Neural cell (in vitro differentiated cells): ENCODE measurements around the gene MOV10L1. TPM values are rescaled to one million over a fixed set of nuclear protein-coding genes. Genes with fewer than 3 reads are reported as not detected.

Experiments used
- H2AFZ ChIP-seq: fragments of 200-600, 300-800 bp; sonication (generic), shearing (Covaris generic); 2 replicates; pipeline ENCODE4 v1.6.0; 2014; ENCODE audit warnings: low read depth, mild to moderate bottlenecking, antibody characterized with exemption, low read length, moderate library complexity
- H3F3A ChIP-seq: fragments of 200-600 bp; shearing (Covaris generic); 2 replicates; pipeline ENCODE4 v1.6.1; 2016; ENCODE audit warnings: mild to moderate bottlenecking, moderate library complexity, mixed read lengths, antibody characterized with exemption, low read length; ENCODE audit not compliant: insufficient read depth, poor library complexity, severe bottlenecking
- H3K27ac ChIP-seq: fragments of 200-600, 300-800 bp; sonication (generic), shearing (Covaris generic); 2 replicates; pipeline ENCODE4 v1.5.1; 2014; ENCODE audit warnings: mild to moderate bottlenecking, low read length, moderate library complexity
- H3K27me3 ChIP-seq: fragments of 300-800, 200-600 bp; sonication (generic), shearing (Covaris generic); 2 replicates; pipeline ENCODE4 v1.6.0; 2014; ENCODE audit warnings: mild to moderate bottlenecking, low read depth, low read length, moderate library complexity; ENCODE audit not compliant: insufficient read depth
- H3K36me3 ChIP-seq: fragments of 300-800, 200-600 bp; sonication (generic), shearing (Covaris generic); 2 replicates; pipeline ENCODE4 v1.5.1; 2014; ENCODE audit warnings: mild to moderate bottlenecking, antibody characterized with exemption, low read length, moderate library complexity; ENCODE audit not compliant: insufficient read depth
- H3K4me2 ChIP-seq: fragments of 300-800, 200-600 bp; sonication (generic), shearing (Covaris generic); 2 replicates; pipeline ENCODE4 v1.6.0; 2014; ENCODE audit warnings: mild to moderate bottlenecking, low read length
- H3K4me3 ChIP-seq: fragments of 300-800, 200-600 bp; sonication (generic), shearing (Covaris generic); 2 replicates; pipeline ENCODE4 v1.5.1; 2014; ENCODE audit warnings: mild to moderate bottlenecking, low read length, moderate library complexity
- H3K79me2 ChIP-seq: fragments of 200-600 bp; shearing (Covaris generic); replicated peaks from 2 replicates; pipeline ENCODE4 v1.6.0; 2014; ENCODE audit warnings: mild to moderate bottlenecking, low read length, moderate library complexity; ENCODE audit not compliant: insufficient read depth
- H3K9ac ChIP-seq: fragments of 300-800, 200-600 bp; sonication (generic), shearing (Covaris generic); 2 replicates; pipeline ENCODE4 v1.6.1; 2016; ENCODE audit warnings: mild to moderate bottlenecking, low read length, mixed read lengths
- H3K9me2 ChIP-seq: fragments of 200-600 bp; shearing (Covaris generic); 2 replicates; pipeline ENCODE4 v1.6.1; 2016; ENCODE audit warnings: mild to moderate bottlenecking, low read length, mixed read lengths; ENCODE audit not compliant: insufficient read depth
- H3K9me3 ChIP-seq: fragments of 200-600, 300-800 bp; sonication (generic), shearing (Covaris generic); 2 replicates; pipeline ENCODE4 v1.6.1; 2016; ENCODE audit warnings: mild to moderate bottlenecking, mixed run types, low read length, moderate library complexity, mixed read lengths
- H4K20me1 ChIP-seq: fragments of 200-600 bp; shearing (Covaris generic); 2 replicates; pipeline ENCODE4 v1.6.1; 2016; ENCODE audit warnings: mild to moderate bottlenecking, mixed run types; ENCODE audit not compliant: insufficient read depth
- EP300 ChIP-seq: fragments of 450-650 bp; conservative IDR thresholded peaks from 2 replicates; pipeline ENCODE4 v1.6.1; 2014; ENCODE audit warnings: antibody characterized with exemption, mild to moderate bottlenecking, moderate library complexity; ENCODE audit not compliant: poor library complexity, severe bottlenecking
- EZH2 ChIP-seq: fragments of 200-600, 300-800 bp; shearing (Covaris generic), sonication (generic); IDR thresholded peaks from 2 replicates; pipeline ENCODE4 v1.6.1; 2014; ENCODE audit warnings: antibody characterized with exemption, low read length, borderline replicate concordance, mild to moderate bottlenecking; ENCODE audit not compliant: insufficient read depth, poor library complexity, severe bottlenecking
- MXI1 ChIP-seq: fragments of 450-650 bp; conservative IDR thresholded peaks from 2 replicates; pipeline ENCODE4 v1.6.1; 2014; ENCODE audit warnings: antibody characterized with exemption, mild to moderate bottlenecking; ENCODE audit not compliant: poor library complexity, severe bottlenecking
- POLR2AphosphoS5 ChIP-seq: IDR thresholded peaks from 2 replicates; pipeline ENCODE4 v1.6.1; 2012
- RAD21 ChIP-seq: fragments of 450-650 bp; conservative IDR thresholded peaks from 2 replicates; pipeline ENCODE4 v1.6.1; 2014; ENCODE audit warnings: antibody characterized with exemption, mild to moderate bottlenecking, moderate library complexity
- SMC3 ChIP-seq: fragments of 450-650 bp; conservative IDR thresholded peaks from 2 replicates; pipeline ENCODE4 v1.6.1; 2014; ENCODE audit warnings: antibody characterized with exemption, mild to moderate bottlenecking, moderate library complexity; ENCODE audit not compliant: poor library complexity
- TAF1 ChIP-seq: IDR thresholded peaks from 2 replicates; pipeline ENCODE4 v1.6.1; 2012; ENCODE audit warnings: low read depth
- polyA plus RNA-seq: library from polyadenylated mRNA; depleted of rRNA; stranded (reverse); fragments of >200 nt; gene quantifications from 2 replicates; pipeline ENCODE4 v1.2.3, GENCODE V29; 2014
- TF ChIP-seq, protein P1 (sequence below): IDR thresholded peaks from 2 replicates; pipeline ENCODE4 v1.6.1; 2012; ENCODE audit warnings: borderline replicate concordance
- TF ChIP-seq, protein P2 (sequence below): fragments of 450-650 bp; IDR thresholded peaks from 2 replicates; pipeline ENCODE4 v1.5.1; 2014; ENCODE audit warnings: antibody characterized with exemption, mild to moderate bottlenecking, moderate library complexity; ENCODE audit not compliant: poor library complexity, severe bottlenecking

The MOV10L1 gene
- polyA plus RNA-seq, 1 donor from 2014 or later: not detected

- no peak overlapping the region for H3K9ac ChIP-seq
- no peak overlapping the region for H3K27ac ChIP-seq
- no peaks in the 10 kb centered on the region for H4K20me1 ChIP-seq
- no peaks in the 10 kb centered on the region for H3K9me2 ChIP-seq
- no peak overlapping the region for H3K4me2 ChIP-seq
- H3K79me2 ChIP-seq: peaks cover 2% of the 10 kb centered on the region
- no peak overlapping the region for H2AFZ ChIP-seq
- H3K36me3 ChIP-seq: no peaks in the 10 kb centered on the region
- TF ChIP-seq, protein P1, sequence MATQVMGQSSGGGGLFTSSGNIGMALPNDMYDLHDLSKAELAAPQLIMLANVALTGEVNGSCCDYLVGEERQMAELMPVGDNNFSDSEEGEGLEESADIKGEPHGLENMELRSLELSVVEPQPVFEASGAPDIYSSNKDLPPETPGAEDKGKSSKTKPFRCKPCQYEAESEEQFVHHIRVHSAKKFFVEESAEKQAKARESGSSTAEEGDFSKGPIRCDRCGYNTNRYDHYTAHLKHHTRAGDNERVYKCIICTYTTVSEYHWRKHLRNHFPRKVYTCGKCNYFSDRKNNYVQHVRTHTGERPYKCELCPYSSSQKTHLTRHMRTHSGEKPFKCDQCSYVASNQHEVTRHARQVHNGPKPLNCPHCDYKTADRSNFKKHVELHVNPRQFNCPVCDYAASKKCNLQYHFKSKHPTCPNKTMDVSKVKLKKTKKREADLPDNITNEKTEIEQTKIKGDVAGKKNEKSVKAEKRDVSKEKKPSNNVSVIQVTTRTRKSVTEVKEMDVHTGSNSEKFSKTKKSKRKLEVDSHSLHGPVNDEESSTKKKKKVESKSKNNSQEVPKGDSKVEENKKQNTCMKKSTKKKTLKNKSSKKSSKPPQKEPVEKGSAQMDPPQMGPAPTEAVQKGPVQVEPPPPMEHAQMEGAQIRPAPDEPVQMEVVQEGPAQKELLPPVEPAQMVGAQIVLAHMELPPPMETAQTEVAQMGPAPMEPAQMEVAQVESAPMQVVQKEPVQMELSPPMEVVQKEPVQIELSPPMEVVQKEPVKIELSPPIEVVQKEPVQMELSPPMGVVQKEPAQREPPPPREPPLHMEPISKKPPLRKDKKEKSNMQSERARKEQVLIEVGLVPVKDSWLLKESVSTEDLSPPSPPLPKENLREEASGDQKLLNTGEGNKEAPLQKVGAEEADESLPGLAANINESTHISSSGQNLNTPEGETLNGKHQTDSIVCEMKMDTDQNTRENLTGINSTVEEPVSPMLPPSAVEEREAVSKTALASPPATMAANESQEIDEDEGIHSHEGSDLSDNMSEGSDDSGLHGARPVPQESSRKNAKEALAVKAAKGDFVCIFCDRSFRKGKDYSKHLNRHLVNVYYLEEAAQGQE: no peak
- TF ChIP-seq EZH2: no peak
- TF ChIP-seq, protein P2, sequence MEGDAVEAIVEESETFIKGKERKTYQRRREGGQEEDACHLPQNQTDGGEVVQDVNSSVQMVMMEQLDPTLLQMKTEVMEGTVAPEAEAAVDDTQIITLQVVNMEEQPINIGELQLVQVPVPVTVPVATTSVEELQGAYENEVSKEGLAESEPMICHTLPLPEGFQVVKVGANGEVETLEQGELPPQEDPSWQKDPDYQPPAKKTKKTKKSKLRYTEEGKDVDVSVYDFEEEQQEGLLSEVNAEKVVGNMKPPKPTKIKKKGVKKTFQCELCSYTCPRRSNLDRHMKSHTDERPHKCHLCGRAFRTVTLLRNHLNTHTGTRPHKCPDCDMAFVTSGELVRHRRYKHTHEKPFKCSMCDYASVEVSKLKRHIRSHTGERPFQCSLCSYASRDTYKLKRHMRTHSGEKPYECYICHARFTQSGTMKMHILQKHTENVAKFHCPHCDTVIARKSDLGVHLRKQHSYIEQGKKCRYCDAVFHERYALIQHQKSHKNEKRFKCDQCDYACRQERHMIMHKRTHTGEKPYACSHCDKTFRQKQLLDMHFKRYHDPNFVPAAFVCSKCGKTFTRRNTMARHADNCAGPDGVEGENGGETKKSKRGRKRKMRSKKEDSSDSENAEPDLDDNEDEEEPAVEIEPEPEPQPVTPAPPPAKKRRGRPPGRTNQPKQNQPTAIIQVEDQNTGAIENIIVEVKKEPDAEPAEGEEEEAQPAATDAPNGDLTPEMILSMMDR: no peak
- no peak for TF ChIP-seq EP300
- TF ChIP-seq RAD21: no peak
- TF ChIP-seq TAF1: no peak
- TF ChIP-seq SMC3: no peak
- no peak for TF ChIP-seq MXI1
- no peak for TF ChIP-seq POLR2AphosphoS5
- no peak overlapping the region for H3K4me3 ChIP-seq
- no peaks in the 10 kb centered on the region for H3K9me3 ChIP-seq
- no peaks in the 10 kb centered on the region for H3K27me3 ChIP-seq
- H3F3A ChIP-seq: no peaks in the 10 kb centered on the region
Measured at GRCh38 chr22:50183141-50183971, 93.5 kb downstream of the MOV10L1 start.

DNA sequence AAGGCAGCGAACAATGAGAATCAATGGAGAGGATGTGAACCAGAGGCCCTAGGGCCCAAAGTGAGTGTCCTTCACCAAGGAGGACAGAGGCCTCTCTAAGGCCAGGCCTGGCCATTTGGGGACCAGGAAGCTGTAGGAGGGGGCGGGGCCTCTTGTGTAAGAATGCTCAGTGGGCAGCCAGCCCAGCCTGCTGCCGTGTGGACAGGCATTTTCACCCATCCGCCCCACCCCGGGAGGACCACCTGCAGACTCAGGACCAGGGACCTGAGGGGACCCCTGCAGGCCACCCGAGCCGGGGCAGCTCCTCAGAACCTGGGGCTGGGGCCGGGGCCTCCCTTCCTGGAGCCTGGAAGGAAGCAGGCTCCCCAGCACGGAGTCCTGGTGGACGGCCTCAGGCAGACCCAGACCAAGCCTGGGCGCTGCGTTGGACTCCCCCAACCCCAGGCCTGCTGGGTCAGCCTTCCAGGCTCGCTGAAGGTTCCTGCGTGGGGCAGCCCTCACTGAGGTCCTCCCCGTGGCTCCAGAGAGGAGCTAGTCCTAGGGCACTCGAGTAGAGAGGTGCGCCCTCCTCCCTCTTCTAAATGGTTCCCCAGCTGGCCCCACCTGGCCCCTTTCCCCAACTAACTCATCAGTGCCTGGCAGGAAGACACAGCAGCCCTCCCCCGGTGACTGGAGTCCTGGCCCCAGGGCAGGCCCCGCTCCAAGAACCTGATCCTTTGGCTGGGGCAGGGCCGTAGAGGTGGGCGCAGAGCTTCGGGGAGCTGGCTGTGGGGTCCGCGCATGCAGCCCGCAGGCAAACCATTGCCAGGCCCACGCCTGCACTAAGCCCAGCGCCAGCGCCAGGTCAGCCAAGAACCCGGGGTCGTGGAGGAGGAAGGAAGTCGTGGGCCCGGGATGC is 94.4 kb downstream of the MOV10L1 start:
- Histone ChIP-seq H3K9ac (no peak overlapping the region), H4K20me1 (no peaks in the 10 kb centered on the region), H3K36me3 (no peaks in the 10 kb centered on the region), H3K4me3 (no peak overlapping the region), H3F3A (no peaks in the 10 kb centered on the region), H3K9me3 (no peaks in the 10 kb centered on the region), H3K79me2 (peaks cover 2% of the 10 kb centered on the region), H3K27me3 (no peaks in the 10 kb centered on the region), H2AFZ (no peak overlapping the region), H3K9me2 (no peaks in the 10 kb centered on the region), H3K27ac (no peak overlapping the region), H3K4me2 (no peak overlapping the region)
- TF ChIP-seq SMC3: no peak
- no peak for TF ChIP-seq POLR2AphosphoS5
- no peak for TF ChIP-seq EZH2
